HUES6 (cell line): ENCODE measurements around the gene CELA2B.
"Not testable (repeated sequence)": the region's sequence is repeated elsewhere in the genome, so short reads cannot be mapped to it uniquely, and the experiment has no call there.

Source experiments
- H3K27ac ChIP-seq: 2 replicates; pipeline ENCODE4 v1.7.0; 2013; ENCODE audit warnings: low read depth, mild to moderate bottlenecking, low read length, inconsistent platforms
- H3K27me3 ChIP-seq: 2 replicates; pipeline ENCODE4 v1.6.1; 2013; ENCODE audit warnings: low read length; ENCODE audit not compliant: control insufficient read depth, insufficient read depth
- H3K36me3 ChIP-seq: 2 replicates; pipeline ENCODE4 v1.6.1; 2013; ENCODE audit warnings: low read length; ENCODE audit not compliant: control insufficient read depth, insufficient read depth
- H3K4me1 ChIP-seq: 2 replicates; pipeline ENCODE4 v1.6.1; 2013; ENCODE audit warnings: low read length; ENCODE audit not compliant: control insufficient read depth, insufficient read depth
- H3K4me3 ChIP-seq: 2 replicates; pipeline ENCODE4 v1.5.1; 2013; ENCODE audit warnings: low read depth, low read length
- H3K9ac ChIP-seq: one replicate; pipeline ENCODE4 v1.6.1; 2013; ENCODE audit warnings: mild to moderate bottlenecking, low read length
- H3K9me3 ChIP-seq: 2 replicates; pipeline ENCODE4 v1.6.1; 2013; ENCODE audit warnings: low read depth, low read length; ENCODE audit not compliant: control insufficient read depth, insufficient read depth

The CELA2B gene

GRCh38 chr1:15434739-15435138 is 41.2 kb upstream of the CELA2B start:
- not testable (repeated sequence) for H3K4me1 ChIP-seq

GRCh38 chr1:15435239-15436077 is 40.4 kb upstream of the CELA2B start:
- Histone ChIP-seq H3K4me3 (no peak overlapping the region), H3K9me3 (no peaks in the 10 kb centered on the region), H3K36me3 (no peaks in the 10 kb centered on the region), H3K9ac (no peak overlapping the region), H3K27me3 (no peaks in the 10 kb centered on the region), H3K4me1 (no peaks in the 10 kb centered on the region; the same call in 1 of the 2 replicates), H3K27ac (no peak overlapping the region)

More at GRCh38 chr1:15434739-15435138, 41.2 kb upstream of the CELA2B start:
- not testable (repeated sequence) for H3K9me3 ChIP-seq, H3K27me3 ChIP-seq, H3K4me3 ChIP-seq, H3K9ac ChIP-seq, H3K36me3 ChIP-seq, H3K27ac ChIP-seq

GRCh38 chr1:15436881-15437442 is 38.9 kb upstream of the CELA2B start:
- Histone ChIP-seq H3K4me3 (no peak overlapping the region), H3K9ac (no peak overlapping the region), H3K9me3 (no peaks in the 10 kb centered on the region), H3K27ac (no peak overlapping the region), H3K27me3 (no peaks in the 10 kb centered on the region), H3K36me3 (no peaks in the 10 kb centered on the region), H3K4me1 (no peaks in the 10 kb centered on the region; the same call in 1 of the 2 replicates)

GRCh38 chr1:15439325-15439724 is 36.6 kb upstream of the CELA2B start:
- Histone ChIP-seq H3K9me3 (no peaks in the 10 kb centered on the region), H3K9ac (no peak overlapping the region), H3K4me1 (no peaks in the 10 kb centered on the region), H3K27ac (no peak overlapping the region), H3K36me3 (no peaks in the 10 kb centered on the region), H3K4me3 (no peak overlapping the region), H3K27me3 (no peaks in the 10 kb centered on the region)

- H3K9me3 ChIP-seq, result no peaks in the 10 kb centered on the region
- no peak overlapping the region for H3K4me3 ChIP-seq
- no peak overlapping the region for H3K27ac ChIP-seq
- H3K27me3 ChIP-seq, result no peaks in the 10 kb centered on the region
- H3K4me1 ChIP-seq, result no peaks in the 10 kb centered on the region
- H3K9ac ChIP-seq, result no peak overlapping the region
- H3K36me3 ChIP-seq, result no peaks in the 10 kb centered on the region
Measured at GRCh38 chr1:15440357-15440756, 35.5 kb upstream of the CELA2B start.

DNA sequence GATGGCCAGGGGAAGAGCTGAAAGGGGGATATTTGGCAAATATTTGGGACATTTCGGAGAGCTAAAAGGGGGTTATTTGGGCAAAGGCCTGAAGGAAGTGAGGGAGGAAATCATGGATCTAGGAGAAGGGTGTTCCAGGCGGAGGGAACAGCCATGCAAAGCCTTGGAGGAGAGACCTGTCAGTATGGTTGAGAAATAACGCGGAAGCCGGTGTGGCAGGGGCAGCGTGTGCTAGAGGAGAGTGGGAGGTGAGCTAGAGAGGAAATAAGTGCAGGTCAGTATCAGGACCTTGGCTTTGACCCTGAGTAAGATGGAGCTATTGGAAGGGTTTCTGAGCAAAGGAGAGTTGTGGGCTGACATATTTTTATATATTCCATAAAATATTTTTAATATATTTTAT is 34.7 kb upstream of the CELA2B start:
- Histone ChIP-seq H3K9ac (no peak overlapping the region), H3K27ac (no peak overlapping the region), H3K4me1 (no peaks in the 10 kb centered on the region), H3K4me3 (no peak overlapping the region), H3K36me3 (no peaks in the 10 kb centered on the region), H3K27me3 (no peaks in the 10 kb centered on the region), H3K9me3 (no peaks in the 10 kb centered on the region)

GRCh38 chr1:15442119-15442518 is 33.8 kb upstream of the CELA2B start:
- no peak overlapping the region for H3K4me3 ChIP-seq
- H3K27me3 ChIP-seq, result no peaks in the 10 kb centered on the region
- no peak overlapping the region for H3K27ac ChIP-seq
- no peaks in the 10 kb centered on the region for H3K4me1 ChIP-seq
- no peaks in the 10 kb centered on the region for H3K36me3 ChIP-seq
- H3K9ac ChIP-seq, result no peak overlapping the region
- H3K9me3 ChIP-seq, result no peaks in the 10 kb centered on the region

DNA sequence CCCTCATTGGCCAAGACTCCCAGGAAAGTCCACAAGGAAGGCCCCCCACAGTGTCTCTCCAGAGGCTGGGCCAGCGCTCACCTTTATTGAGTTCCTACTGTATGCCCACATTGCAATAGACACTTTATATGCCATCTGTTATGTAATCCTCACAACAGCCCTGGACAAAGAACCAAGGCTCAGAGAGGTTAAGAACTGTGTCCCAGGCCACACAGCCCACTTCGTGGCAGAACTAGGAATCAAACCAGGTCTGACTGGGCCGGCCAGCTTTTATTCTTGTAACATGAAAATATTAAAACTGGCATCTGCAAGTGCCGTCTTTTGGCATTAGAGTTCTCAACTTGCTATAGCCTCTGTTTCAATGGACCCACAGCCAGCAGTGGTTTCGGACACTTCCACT is 33.1 kb upstream of the CELA2B start:
- Histone ChIP-seq H3K4me3 (no peak overlapping the region), H3K9ac (no peak overlapping the region), H3K36me3 (no peaks in the 10 kb centered on the region), H3K27ac (no peak overlapping the region), H3K9me3 (no peaks in the 10 kb centered on the region), H3K27me3 (no peaks in the 10 kb centered on the region), H3K4me1 (no peaks in the 10 kb centered on the region)

DNA sequence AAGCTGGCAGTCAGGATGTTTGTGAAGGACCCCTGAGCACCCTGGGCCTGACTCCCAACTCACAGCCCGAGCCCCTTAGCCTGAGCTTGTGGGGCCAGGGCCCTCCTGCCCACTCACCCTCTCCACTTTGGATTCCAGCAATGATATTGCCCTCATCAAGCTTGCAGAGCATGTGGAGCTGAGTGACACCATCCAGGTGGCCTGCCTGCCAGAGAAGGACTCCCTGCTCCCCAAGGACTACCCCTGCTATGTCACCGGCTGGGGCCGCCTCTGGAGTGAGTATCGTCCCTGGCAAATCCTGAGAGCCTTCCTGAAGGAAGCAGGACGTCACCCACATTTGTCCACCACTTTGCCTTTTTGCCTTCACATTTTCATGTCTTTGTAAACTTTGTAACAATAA is 32.6 kb upstream of the CELA2B start:
- no peaks in the 10 kb centered on the region for H3K9me3 ChIP-seq
- no peak overlapping the region for H3K9ac ChIP-seq
- H3K4me1 ChIP-seq, result no peaks in the 10 kb centered on the region
- no peaks in the 10 kb centered on the region for H3K27me3 ChIP-seq
- H3K27ac ChIP-seq, result no peak overlapping the region
- no peaks in the 10 kb centered on the region for H3K36me3 ChIP-seq
- no peak overlapping the region for H3K4me3 ChIP-seq

GRCh38 chr1:15444468-15445389 is 31.2 kb upstream of the CELA2B start:
- H3K4me1 ChIP-seq, result no peaks in the 10 kb centered on the region
- H3K27me3 ChIP-seq, result no peaks in the 10 kb centered on the region
- no peak overlapping the region for H3K27ac ChIP-seq
- H3K36me3 ChIP-seq, result no peaks in the 10 kb centered on the region
- no peak overlapping the region for H3K9ac ChIP-seq
- no peaks in the 10 kb centered on the region for H3K9me3 ChIP-seq
- no peak overlapping the region for H3K4me3 ChIP-seq
